Skin epidermis (tissue), 12 donors: ENCODE measurements around the gene ZFAND3.
A peak's percentile ranks its signal among the peaks of the same experiment; 100 is the strongest.
"Not testable (repeated sequence)": the region's sequence is repeated elsewhere in the genome, so short reads cannot be mapped to it uniquely, and the experiment has no call there.

Source experiments
- H3K27ac ChIP-seq, 21 experiments: fragments of 200-600 bp; sonication (generic) in 11 of 21; one replicate each; pipeline ENCODE4 v1.5.0; 2020; ENCODE audit warnings: mild to moderate bottlenecking in 3 of 21, inconsistent platforms in 2 of 21, moderate library complexity in 2 of 21
- H3K4me3 ChIP-seq, 7 experiments: fragments of 200-600 bp; sonication (generic) in 2 of 7; one replicate each; pipeline ENCODE4 v1.5.0; 2020; ENCODE audit warnings: inconsistent platforms in 2 of 7, mild to moderate bottlenecking in 2 of 7, moderate library complexity in 1 of 7

ZFAND3 gene

GRCh38 chr6:38092964-38093363, 273.4 kb downstream of the ZFAND3 start:
- Histone ChIP-seq H3K4me3 (no peak overlapping the region), H3K27ac (no peak overlapping the region)

GRCh38 chr6:38095054-38095453, 275.5 kb downstream of the ZFAND3 start:
- Histone ChIP-seq H3K4me3 (no peak overlapping the region), H3K27ac (no peak overlapping the region)

- H3K4me3 ChIP-seq: no peak overlapping the region
- no peak overlapping the region for H3K27ac ChIP-seq
Observed at GRCh38 chr6:38099221-38099620, 279.7 kb downstream of the ZFAND3 start.

DNA sequence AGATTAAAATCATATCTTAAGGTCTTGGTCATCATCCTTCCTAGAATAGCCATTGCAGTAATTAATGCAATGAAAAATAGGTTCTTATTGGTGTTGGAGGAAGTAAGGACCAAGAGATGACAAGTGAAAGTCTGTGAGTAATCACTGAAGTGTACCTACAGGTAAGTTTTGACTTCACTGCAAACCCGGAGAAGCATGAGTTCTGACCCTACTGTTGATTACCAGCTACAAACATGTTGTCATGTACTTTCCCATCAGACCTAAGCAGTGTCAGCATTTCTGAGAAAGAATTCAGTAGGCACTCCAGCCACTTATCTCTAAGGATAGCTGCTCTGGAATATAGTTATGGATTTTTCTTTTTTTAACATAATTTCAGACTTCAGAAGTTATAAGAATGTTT, 280.9 kb downstream of the ZFAND3 start:
- no peak overlapping the region for H3K4me3 ChIP-seq

DNA sequence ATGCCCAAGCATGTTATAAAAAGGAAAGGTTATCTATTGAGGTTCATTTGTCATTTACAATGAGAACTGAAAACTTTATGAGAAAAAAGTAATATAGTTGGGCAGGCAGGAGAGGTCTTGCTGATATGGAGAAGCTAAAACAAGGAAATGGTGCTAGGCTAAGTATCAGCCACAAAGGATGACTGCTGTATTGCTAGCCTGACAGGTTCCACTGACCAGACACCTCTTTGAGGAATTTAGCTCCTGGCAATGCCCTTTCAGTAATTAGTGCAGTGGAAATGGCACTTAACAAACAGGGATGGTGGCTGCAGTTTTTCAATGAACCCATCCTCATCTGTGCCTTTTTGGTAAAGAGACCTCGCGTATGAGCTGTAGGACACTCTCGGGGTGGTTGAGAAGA, 284.4 kb downstream of the ZFAND3 start:
- Histone ChIP-seq H3K27ac (no peak overlapping the region), H3K4me3 (no peak overlapping the region)

More for the DNA sequence above, 280.9 kb downstream of the ZFAND3 start:
- H3K27ac ChIP-seq: no peak overlapping the region

- Histone ChIP-seq H3K27ac (no peak overlapping the region), H3K4me3 (no peak overlapping the region)
Observed at GRCh38 chr6:38105066-38105465, 285.5 kb downstream of the ZFAND3 start.

GRCh38 chr6:38107073-38107472, 287.5 kb downstream of the ZFAND3 start:
- H3K4me3 ChIP-seq: no peak overlapping the region
- H3K27ac ChIP-seq: no peak overlapping the region

DNA sequence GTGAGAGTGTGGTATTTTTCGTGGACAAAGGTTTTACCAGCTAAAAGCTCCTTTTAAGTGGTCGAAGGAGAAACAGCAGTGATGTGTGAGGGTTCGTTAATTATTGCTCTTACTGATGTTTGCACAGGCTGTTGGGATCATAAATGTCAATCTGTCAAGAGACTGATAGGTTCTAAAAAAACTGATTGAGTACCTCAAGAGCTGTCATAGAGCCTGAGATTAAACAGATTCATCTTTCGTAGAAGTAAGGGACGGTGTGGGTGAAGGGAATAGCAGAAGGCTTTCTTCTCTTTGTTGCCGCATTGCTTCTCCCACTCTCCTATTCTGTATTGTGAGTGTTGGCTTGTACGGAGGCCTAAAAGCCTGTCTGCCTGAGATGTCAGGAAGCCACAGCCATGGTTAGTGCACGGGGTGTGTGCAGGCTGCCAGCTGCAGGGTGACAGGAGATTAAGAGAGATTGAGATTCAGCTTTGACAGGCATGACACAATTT, 291.0 kb downstream of the ZFAND3 start:
- Histone ChIP-seq H3K4me3 (no peak overlapping the region), H3K27ac (no peak overlapping the region)

DNA sequence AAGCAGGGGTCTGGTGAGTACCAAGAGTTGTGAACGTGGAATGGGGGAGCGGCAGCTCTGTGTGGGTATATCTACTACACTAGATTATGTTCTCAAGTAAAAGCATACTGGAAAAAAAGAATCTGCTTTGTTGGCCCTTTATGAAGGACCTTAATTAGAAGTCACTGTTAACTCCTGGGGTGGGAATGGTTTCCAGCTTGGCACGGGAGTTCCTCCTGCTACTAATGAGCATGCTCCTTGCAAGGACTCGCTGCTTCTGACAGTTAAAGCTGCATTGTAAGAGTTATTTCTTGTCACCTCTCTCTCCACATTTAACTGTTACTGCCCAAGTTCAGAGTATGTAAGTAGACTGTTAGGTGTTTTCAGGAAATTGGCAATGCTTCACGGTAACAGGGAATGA, 292.7 kb downstream of the ZFAND3 start:
- no peak overlapping the region for H3K4me3 ChIP-seq
- H3K27ac ChIP-seq: no peak overlapping the region

DNA sequence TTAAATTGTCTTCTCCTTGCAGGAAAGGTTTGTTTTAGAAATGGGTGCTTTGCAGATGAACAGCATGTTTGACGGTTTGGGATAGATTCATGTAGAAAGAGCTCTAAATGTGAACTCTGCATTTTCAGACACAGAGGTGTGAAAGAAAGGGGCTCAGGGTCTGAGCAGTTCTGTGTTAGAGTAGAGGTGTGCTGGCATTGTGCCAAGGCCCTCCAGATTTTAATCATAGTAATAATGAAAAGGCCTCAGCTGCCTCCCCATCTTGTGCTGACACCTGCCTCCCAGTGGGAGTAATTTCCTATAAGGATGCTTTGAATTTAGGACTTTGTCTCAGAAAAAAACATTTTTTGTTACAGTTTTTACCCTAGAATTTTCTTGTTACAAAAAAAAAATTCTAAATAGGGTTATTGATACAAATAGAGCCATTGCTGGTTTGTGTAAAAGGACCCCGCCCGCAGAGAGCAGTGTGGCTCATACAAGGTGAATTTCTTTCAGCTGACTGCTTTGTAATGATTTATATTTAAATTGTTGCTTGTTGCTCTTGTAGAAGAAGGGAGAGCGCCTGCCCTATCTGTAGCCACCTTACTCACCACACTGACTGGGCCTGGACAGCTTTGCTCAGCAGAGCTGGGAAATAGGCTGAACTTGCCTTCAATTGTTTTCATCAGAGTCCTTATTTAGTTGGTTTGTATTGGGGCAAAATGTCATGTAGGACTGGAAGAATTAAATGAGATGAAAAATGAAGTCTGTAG, 294.5 kb downstream of the ZFAND3 start:
- Histone ChIP-seq H3K4me3 (no peak overlapping the region), H3K27ac (peak overlapping the region in 1 of 21 experiments; percentile 11)

GRCh38 chr6:38114976-38115625, 295.6 kb downstream of the ZFAND3 start:
- Histone ChIP-seq H3K4me3 (no peak overlapping the region), H3K27ac (no peak overlapping the region)

GRCh38 chr6:38115626-38116008, 296.1 kb downstream of the ZFAND3 start:
- Histone ChIP-seq H3K4me3 (no peak overlapping the region), H3K27ac (no peak overlapping the region)

DNA sequence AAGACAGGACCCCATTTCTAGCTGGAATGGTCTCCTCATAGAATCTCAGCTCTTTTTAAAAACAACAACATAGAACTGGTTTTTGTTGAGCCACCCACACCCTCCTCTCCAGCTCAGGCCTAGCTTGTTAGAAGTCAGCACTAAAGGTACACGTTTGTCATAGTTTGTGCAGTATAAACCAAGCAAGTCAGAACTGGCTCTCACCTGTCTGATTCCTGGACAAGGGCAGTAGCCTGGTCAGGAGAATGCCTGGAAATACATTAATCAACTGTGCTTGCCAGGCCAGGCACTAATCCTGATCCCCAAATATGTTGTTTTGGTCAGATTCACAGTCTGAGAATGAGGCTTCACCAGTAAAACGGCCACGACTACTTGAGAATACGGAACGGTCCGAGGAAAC, 296.7 kb downstream of the ZFAND3 start:
- Histone ChIP-seq H3K4me3 (no peak overlapping the region), H3K27ac (no peak overlapping the region)

GRCh38 chr6:38117281-38117680, 297.8 kb downstream of the ZFAND3 start:
- Histone ChIP-seq H3K4me3 (no peak overlapping the region), H3K27ac (no peak overlapping the region)

- Histone ChIP-seq H3K4me3 (no peak overlapping the region), H3K27ac (no peak overlapping the region)
Observed at GRCh38 chr6:38118791-38119365, 299.4 kb downstream of the ZFAND3 start.

DNA sequence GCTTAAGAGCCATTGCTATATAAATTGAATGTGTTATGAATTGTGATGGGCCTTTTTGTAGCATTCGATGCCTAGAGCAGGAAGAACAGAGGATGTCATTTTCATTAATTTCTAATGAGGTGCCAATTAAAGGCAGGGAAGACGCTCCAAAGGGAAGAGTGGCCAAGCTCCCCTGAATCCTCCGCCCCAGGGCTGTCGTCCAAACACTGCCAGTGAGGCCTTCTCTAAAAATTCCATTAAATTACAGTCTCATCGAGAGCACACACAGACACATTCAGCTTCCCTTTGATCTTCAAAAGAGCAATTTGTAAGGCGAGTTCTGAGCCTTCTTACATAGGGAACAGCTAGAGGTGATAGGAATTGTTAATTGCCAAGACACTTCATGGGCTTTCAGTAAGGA, 300.0 kb downstream of the ZFAND3 start:
- Histone ChIP-seq H3K4me3 (no peak overlapping the region), H3K27ac (no peak overlapping the region)

DNA sequence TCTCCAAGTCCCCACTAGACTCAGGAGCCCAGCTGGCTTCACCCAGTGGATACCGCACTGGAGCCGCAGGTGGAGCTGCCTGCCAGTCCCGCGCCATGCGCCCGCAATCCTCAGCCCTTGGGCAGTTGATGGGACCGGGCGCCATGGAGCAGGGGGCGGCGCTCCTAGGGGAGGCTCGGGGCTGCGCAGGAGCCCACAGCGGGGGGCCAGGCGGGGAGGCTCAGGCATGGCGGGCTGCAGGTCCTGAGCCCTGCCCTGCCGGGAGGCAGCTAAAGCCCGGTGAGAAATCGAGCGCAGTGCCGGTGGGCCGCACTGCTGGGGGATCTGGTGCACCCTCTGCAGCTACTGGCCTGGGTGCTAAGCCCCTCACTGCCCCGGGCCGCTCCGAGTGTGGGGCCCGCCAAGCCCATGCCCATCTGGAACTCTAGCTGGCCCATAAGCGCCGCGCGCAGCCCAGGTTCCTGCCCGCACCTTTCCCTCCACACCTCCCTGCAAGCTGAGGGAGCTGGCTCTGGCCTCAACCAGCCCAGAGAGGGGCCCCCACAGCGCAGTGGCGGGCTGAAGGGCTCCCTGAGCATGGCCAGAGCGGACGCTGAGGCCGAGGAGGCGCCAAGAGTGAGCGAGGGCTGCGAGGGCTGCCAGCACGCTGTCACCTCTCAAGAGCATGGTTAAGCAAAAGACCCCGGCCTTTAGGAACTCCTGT, 304.8 kb downstream of the ZFAND3 start:
- H3K4me3 ChIP-seq, H3K27ac ChIP-seq: not testable (repeated sequence)

DNA sequence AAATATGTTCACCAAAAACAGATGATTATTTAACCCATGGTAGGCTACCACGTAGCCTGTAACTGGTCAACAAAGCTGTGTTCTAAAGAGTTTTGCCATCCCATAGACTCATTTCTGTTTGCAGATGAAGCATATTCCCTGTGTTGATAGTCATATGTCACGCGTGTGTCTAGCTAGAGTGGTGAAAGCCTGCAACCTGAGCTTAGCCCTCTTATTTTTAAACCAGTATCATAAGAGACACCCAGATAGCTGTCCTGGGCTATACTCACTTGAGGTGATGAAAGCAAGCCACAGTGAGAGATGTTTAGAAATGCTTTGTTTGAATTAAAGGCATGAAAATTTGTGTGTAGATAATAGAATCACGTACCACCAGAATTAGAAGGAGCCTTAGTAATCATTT, 307.8 kb downstream of the ZFAND3 start:
- no peak overlapping the region for H3K27ac ChIP-seq
- no peak overlapping the region for H3K4me3 ChIP-seq

- Histone ChIP-seq H3K4me3 (no peak overlapping the region), H3K27ac (peak overlapping the region in 2 of 21 experiments; percentile 28 to 41)
Observed at GRCh38 chr6:38131527-38131965, 312.0 kb downstream of the ZFAND3 start.

- no peak overlapping the region for H3K4me3 ChIP-seq
- H3K27ac ChIP-seq: no peak overlapping the region
Observed at GRCh38 chr6:38133932-38134703, 314.6 kb downstream of the ZFAND3 start.
